HepG2 (cell line): ENCODE measurements around the gene PTPRM. TPM values are rescaled to one million over a fixed set of nuclear protein-coding genes. Genes with fewer than 3 reads are reported as not detected.

Experiments used
- ATAC-seq: fragments of 200-7000 bp; cut with Tn5 transposase; 3 replicates; pipeline ENCODE4 v1.9.1; 2020; ENCODE audit warnings: mild to moderate bottlenecking, moderate library complexity
- BruUV-seq: library from RNA; stranded (reverse); fragments of 400-500 nt; replicated peaks from 2 replicates; lab custom pipeline; 2021; lab: Mats Ljungman, UMichigan
- CTCF ChIA-PET: fragments of 300-600 bp; formaldehyde crosslinking; extraction: SDS; loops from one replicate; lab custom pipeline; 2021; ENCODE audit warnings: low total read pairs, inconsistent platforms, low intra/inter-chr PET ratio; lab: Yijun Ruan, JAX
- POLR2A ChIA-PET: fragments of 350-600 bp; sonication (Branson Sonifier 250); formaldehyde crosslinking; loops from one replicate; lab custom pipeline; 2020; ENCODE audit warnings: antibody characterized with exemption, inconsistent platforms; lab: Yijun Ruan, JAX
- DNase-seq: peaks from one replicate; pipeline ENCODE4 v3.0.0-alpha.2; 2015; ENCODE audit warnings: low spot score
- FAIRE-seq: peaks from 3 replicates; lab custom pipeline; 2011; peaks lifted over from hg19 to GRCh38; lab: Jason Lieb, UNC
- H2AFZ ChIP-seq: one replicate; pipeline ENCODE4 v1.6.1; 2011; ENCODE audit warnings: low read length, inconsistent platforms
- H3K27ac ChIP-seq: fragments of 300-600 bp; 3 replicates; pipeline ENCODE4 v1.8.0; 2011; ENCODE audit warnings: mixed run types, mild to moderate bottlenecking, mixed read lengths, low read length, inconsistent platforms; ENCODE audit not compliant: insufficient read depth; ENCODE audit errors: extremely low read length
- H3K27me3 ChIP-seq, 2 experiments: fragments of 200-600 bp in 1 of 2; 2 replicates in 1 of 2; 3 replicates in 1 of 2; pipeline versions ENCODE4 v1.6.0 to v1.8.0; 2011; ENCODE audit warnings: low read length in 2 of 2, mild to moderate bottlenecking in 2 of 2, moderate library complexity in 2 of 2, inconsistent platforms in 1 of 2; ENCODE audit not compliant: insufficient read depth in 2 of 2, control insufficient read depth in 1 of 2
- H3K36me3 ChIP-seq, 2 experiments: fragments of 200-600 bp in 1 of 2; replicated peaks in 1 of 2; 2 replicates in 1 of 2; 3 replicates in 1 of 2; pipeline versions ENCODE4 v1.5.1 to v1.8.0; 2011; ENCODE audit warnings: low read length in 2 of 2, inconsistent platforms in 1 of 2; ENCODE audit not compliant: insufficient read depth in 2 of 2, control insufficient read depth in 1 of 2
- H3K4me1 ChIP-seq: 2 replicates; pipeline ENCODE4 v1.5.1; 2012; ENCODE audit warnings: low read length, inconsistent platforms; ENCODE audit not compliant: insufficient read depth
- H3K4me2 ChIP-seq: 2 replicates; pipeline ENCODE4 v1.6.0; 2011; ENCODE audit warnings: low read depth, low read length, inconsistent platforms
- H3K4me3 ChIP-seq, 3 experiments: fragments of 200-600 bp in 1 of 3; sonication (generic), shearing (Covaris generic) in 1 of 3; replicated peaks in 1 of 3; 2 replicates each; pipeline ENCODE4 v1.5.1; 2011 to 2016; ENCODE audit warnings: low read length in 3 of 3, inconsistent platforms in 2 of 3, low read depth in 2 of 3, mild to moderate bottlenecking in 2 of 3, control low read depth in 1 of 3, mixed read lengths in 1 of 3; ENCODE audit not compliant: insufficient read depth in 1 of 3
- H3K79me2 ChIP-seq: one replicate; pipeline ENCODE4 v1.6.1; 2011; ENCODE audit warnings: low read length, inconsistent platforms; ENCODE audit not compliant: insufficient read depth
- H3K9ac ChIP-seq: 2 replicates; pipeline ENCODE4 v1.6.0; 2011; ENCODE audit warnings: mild to moderate bottlenecking, low read depth, low read length, inconsistent platforms; ENCODE audit not compliant: insufficient read depth
- H3K9me3 ChIP-seq: 2 replicates; pipeline ENCODE4 v1.5.1; 2012; ENCODE audit warnings: mild to moderate bottlenecking, low read length
- H4K20me1 ChIP-seq: 2 replicates; pipeline ENCODE4 v1.6.0; 2011; ENCODE audit warnings: inconsistent platforms, mild to moderate bottlenecking, low read length, moderate library complexity; ENCODE audit not compliant: insufficient read depth
- IKZF5 ChIP-seq: IDR thresholded peaks from 2 replicates; pipeline ENCODE4 v1.6.1; 2018; ENCODE audit warnings: missing genetic modification reagents, mild to moderate bottlenecking, missing compliant biosample characterization
- LCORL ChIP-seq, 2 experiments: fragments of 450-650 bp in 1 of 2; sonication (generic) in 1 of 2; formaldehyde crosslinking in 1 of 2; IDR thresholded peaks; 2 replicates each; pipeline versions ENCODE4 v1.5.0 to v1.6.1; 2017 to 2020; ENCODE audit warnings: antibody characterized with exemption in 1 of 2, missing genetic modification reagents in 1 of 2
- MTF1 ChIP-seq: sonication (generic); formaldehyde crosslinking; IDR thresholded peaks from 2 replicates; pipeline ENCODE4 v1.5.0; 2020; ENCODE audit warnings: missing genetic modification reagents
- NAIF1 ChIP-seq: sonication (generic); formaldehyde crosslinking; IDR thresholded peaks from 2 replicates; pipeline ENCODE4 v1.5.0; 2020; ENCODE audit warnings: mild to moderate bottlenecking, missing genetic modification reagents, borderline replicate concordance
- NR2F1 ChIP-seq, 2 experiments: fragments of 450-650 bp in 1 of 2; formaldehyde crosslinking in 1 of 2; IDR thresholded peaks; 2 replicates each; pipeline versions ENCODE4 v1.5.0 to v1.6.1; 2016 to 2020; ENCODE audit warnings: mild to moderate bottlenecking in 1 of 2, missing compliant biosample characterization in 1 of 2, missing genetic modification reagents in 1 of 2, moderate library complexity in 1 of 2
- PBX3 ChIP-seq: sonication (generic); formaldehyde crosslinking; IDR thresholded peaks from 2 replicates; pipeline ENCODE4 v1.8.1; 2023; ENCODE audit warnings: missing genetic modification reagents, inconsistent platforms, borderline replicate concordance
- REXO4 ChIP-seq: sonication (generic); formaldehyde crosslinking; IDR thresholded peaks from 2 replicates; pipeline ENCODE4 v1.8.0; 2022; ENCODE audit warnings: missing genetic modification reagents, mild to moderate bottlenecking, borderline replicate concordance
- SMARCC2 ChIP-seq: fragments of 450-650 bp; IDR thresholded peaks from 2 replicates; pipeline ENCODE4 v1.6.1; 2017; ENCODE audit warnings: antibody characterized with exemption, mild to moderate bottlenecking
- SNAI1 ChIP-seq: sonication (generic); formaldehyde crosslinking; IDR thresholded peaks from 2 replicates; pipeline ENCODE4 v1.5.0; 2020; ENCODE audit warnings: mild to moderate bottlenecking, missing genetic modification reagents, borderline replicate concordance
- SP140L ChIP-seq: sonication (generic); formaldehyde crosslinking; IDR thresholded peaks from 2 replicates; pipeline ENCODE4 v1.4.0; 2020; ENCODE audit warnings: missing genetic modification reagents, borderline replicate concordance
- ZBTB26 ChIP-seq: IDR thresholded peaks from 2 replicates; pipeline ENCODE4 v1.6.1; 2016; ENCODE audit warnings: missing compliant biosample characterization, missing genetic modification reagents, borderline replicate concordance
- ZFP1 ChIP-seq: IDR thresholded peaks from 2 replicates; pipeline ENCODE4 v1.6.1; 2016
- ZFP90 ChIP-seq: sonication (generic); formaldehyde crosslinking; IDR thresholded peaks from 2 replicates; pipeline ENCODE4 v1.8.0; 2022; ENCODE audit warnings: missing genetic modification reagents, mild to moderate bottlenecking, inconsistent platforms, borderline replicate concordance
- ZMYM4 ChIP-seq: sonication (generic); formaldehyde crosslinking; IDR thresholded peaks from 2 replicates; pipeline ENCODE4 v1.8.1; 2023; ENCODE audit warnings: mild to moderate bottlenecking, missing genetic modification reagents
- ZNF234 ChIP-seq: sonication (generic); formaldehyde crosslinking; conservative IDR thresholded peaks from 2 replicates; pipeline ENCODE4 v1.5.1; 2020; ENCODE audit warnings: mild to moderate bottlenecking, missing genetic modification reagents
- ZNF710 ChIP-seq: sonication (generic); formaldehyde crosslinking; IDR thresholded peaks from 2 replicates; pipeline ENCODE4 v1.5.0; 2020; ENCODE audit warnings: mild to moderate bottlenecking, missing genetic modification reagents, borderline replicate concordance
- ZNF878 ChIP-seq: sonication (generic); formaldehyde crosslinking; IDR thresholded peaks from 2 replicates; pipeline ENCODE4 v1.8.1; 2023; ENCODE audit warnings: mild to moderate bottlenecking, missing genetic modification reagents, moderate library complexity
- WGBS: methylation state at CpG from one replicate; pipeline ENCODE4 v1.1.6; 2017; ENCODE audit warnings: low lambda C conversion rate; 5-methylcytosine and 5-hydroxymethylcytosine counted together
- in situ Hi-C: cut with HindIII; loops from 2 replicates; pipeline ENCODE4 v1.10.0; 2017; ENCODE audit warnings: low pct_unique_long_range_greater_than_20kb; ENCODE audit not compliant: extremely low pct_ligation_motif_present
- intact Hi-C: fragments of 100-400 bp; cut with micrococcal nuclease; formaldehyde crosslinking; loops from one replicate; pipeline ENCODE4 v1.10.0; 2022; ENCODE audit not compliant: unreplicated experiment
- polyA plus RNA-seq, 8 experiments: library from polyadenylated mRNA; depleted of rRNA in 3 of 8; stranded (reverse) in 7 of 8; unstranded in 1 of 8; fragments of >200 nt; fragmentation: Illumina TruSeq in 4 of 8; extraction: Trizol in 4 of 8; gene quantifications; 2 replicates each; pipeline versions ENCODE4 v1.2.1 to v1.2.3, GENCODE V29; 2011 to 2016; ENCODE audit warnings: low read depth in 4 of 8, missing spikeins in 1 of 8, mixed read lengths in 1 of 8; ENCODE audit not compliant: insufficient read depth in 1 of 8
- total RNA-seq, 5 experiments: library from RNA; depleted of rRNA; stranded (reverse); fragments of >200 nt; fragmentation: Illumina TruSeq; extraction: Trizol; gene quantifications; 2 replicates each; pipeline ENCODE4 v1.2.3, GENCODE V29; 2016; ENCODE audit warnings: low read depth in 1 of 5

PTPRM gene
- total and polyA plus RNA-seq, 2 of the 13 experiments (the other 11 are each of a cell fraction or from before 2014, with no cell fraction given): 12.6 to 108 TPM

GRCh38 chr18:8124232-8125146 is 557.4 kb downstream of the PTPRM start:
- Histone ChIP-seq H3K79me2 (no peaks in the 10 kb centered on the region), H3K27ac (no peak overlapping the region), H3K4me1 (peaks cover 8% of the 10 kb centered on the region), H3K9ac (no peak overlapping the region), H3K9me3 (no peaks in the 10 kb centered on the region), H4K20me1 (no peaks in the 10 kb centered on the region), H3K4me2 (no peak overlapping the region), H3K4me3 (no peak overlapping the region), H3K27me3 (no peaks in the 10 kb centered on the region), H3K36me3 (peaks cover 0 to 1% of the 10 kb centered on the region in 2 experiments; a peak in 1 of 5 replicates), H2AFZ (no peak overlapping the region)
- ChIA-PET CTCF (no interaction called here), POLR2A (no interaction called here)
- no TSS peak for BruUV-seq
- no peak for FAIRE-seq
- no peak; the same call in 2 of the 3 replicates for ATAC-seq
- 75% methylated on average over 7 of the region's 7 CpGs for WGBS
- intact Hi-C loops (no loop called here), in situ Hi-C loops (loop anchor here (25.0 kb wide), 1 partner anchor 113 kb away; no protein-coding TSS in a partner anchor)
- no peak for DNase-seq
- no peak for TF ChIP-seq ZBTB26 (CRISPR knock-in tag)
- TF ChIP-seq SP140L (CRISPR knock-in tag): no peak
- no peak for TF ChIP-seq NAIF1 (CRISPR knock-in tag)
- no peak for TF ChIP-seq ZNF878
- TF ChIP-seq LCORL (IDR thresholded peaks at IDR 0.05): no peak
- TF ChIP-seq LCORL (CRISPR knock-in tag; IDR thresholded peaks at IDR 0.05): no peak
- no peak for TF ChIP-seq IKZF5 (CRISPR knock-in tag)
- TF ChIP-seq PBX3 (CRISPR knock-in tag): no peak
- TF ChIP-seq REXO4 (CRISPR knock-in tag): no peak
- TF ChIP-seq NR2F1 (CRISPR knock-in tag; IDR thresholded peaks at IDR 0.05): no peak
- TF ChIP-seq SMARCC2: no peak
- no peak for TF ChIP-seq ZNF710 (CRISPR knock-in tag)
- TF ChIP-seq ZNF234 (CRISPR knock-in tag): no peak
- no peak for TF ChIP-seq MTF1 (CRISPR knock-in tag)
- no peak for TF ChIP-seq ZFP90 (CRISPR knock-in tag)
- no peak for TF ChIP-seq SNAI1 (CRISPR knock-in tag)
- TF ChIP-seq ZFP1 (CRISPR knock-in tag): no peak
- no peak for TF ChIP-seq ZMYM4 (CRISPR knock-in tag)
